GM12874 (cell line): ENCODE data around the gene SLC35E3.

Source experiments
- TF ChIP-seq, protein P1 (sequence below): IDR thresholded peaks from 2 replicates; pipeline ENCODE4 v1.5.1; 2011; ENCODE audit warnings: low read depth, mild to moderate bottlenecking, control low read depth, low read length, moderate library complexity; ENCODE audit not compliant: insufficient read depth

SLC35E3 gene

DNA sequence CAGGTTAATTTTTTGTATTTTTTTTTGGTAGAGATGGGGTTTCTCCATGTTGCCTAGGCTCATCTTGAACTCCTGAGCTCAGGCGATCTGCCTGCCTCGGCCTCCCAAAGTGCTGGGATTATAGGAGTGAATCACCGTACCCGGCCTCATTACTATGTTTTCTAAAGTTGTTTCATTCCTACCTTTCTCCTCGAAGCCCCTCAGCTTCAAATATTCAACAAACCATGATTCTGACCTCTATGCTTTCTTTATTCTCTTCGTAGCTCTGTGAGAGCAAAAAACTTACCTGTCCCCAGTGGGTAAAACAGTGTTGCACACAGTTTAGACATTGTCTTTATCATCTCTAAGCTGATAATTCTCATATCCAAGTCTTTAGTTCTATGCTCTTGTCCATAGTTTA lies 35.8 kb downstream of the SLC35E3 start:
- TF ChIP-seq, protein P1, sequence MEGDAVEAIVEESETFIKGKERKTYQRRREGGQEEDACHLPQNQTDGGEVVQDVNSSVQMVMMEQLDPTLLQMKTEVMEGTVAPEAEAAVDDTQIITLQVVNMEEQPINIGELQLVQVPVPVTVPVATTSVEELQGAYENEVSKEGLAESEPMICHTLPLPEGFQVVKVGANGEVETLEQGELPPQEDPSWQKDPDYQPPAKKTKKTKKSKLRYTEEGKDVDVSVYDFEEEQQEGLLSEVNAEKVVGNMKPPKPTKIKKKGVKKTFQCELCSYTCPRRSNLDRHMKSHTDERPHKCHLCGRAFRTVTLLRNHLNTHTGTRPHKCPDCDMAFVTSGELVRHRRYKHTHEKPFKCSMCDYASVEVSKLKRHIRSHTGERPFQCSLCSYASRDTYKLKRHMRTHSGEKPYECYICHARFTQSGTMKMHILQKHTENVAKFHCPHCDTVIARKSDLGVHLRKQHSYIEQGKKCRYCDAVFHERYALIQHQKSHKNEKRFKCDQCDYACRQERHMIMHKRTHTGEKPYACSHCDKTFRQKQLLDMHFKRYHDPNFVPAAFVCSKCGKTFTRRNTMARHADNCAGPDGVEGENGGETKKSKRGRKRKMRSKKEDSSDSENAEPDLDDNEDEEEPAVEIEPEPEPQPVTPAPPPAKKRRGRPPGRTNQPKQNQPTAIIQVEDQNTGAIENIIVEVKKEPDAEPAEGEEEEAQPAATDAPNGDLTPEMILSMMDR = no peak

DNA sequence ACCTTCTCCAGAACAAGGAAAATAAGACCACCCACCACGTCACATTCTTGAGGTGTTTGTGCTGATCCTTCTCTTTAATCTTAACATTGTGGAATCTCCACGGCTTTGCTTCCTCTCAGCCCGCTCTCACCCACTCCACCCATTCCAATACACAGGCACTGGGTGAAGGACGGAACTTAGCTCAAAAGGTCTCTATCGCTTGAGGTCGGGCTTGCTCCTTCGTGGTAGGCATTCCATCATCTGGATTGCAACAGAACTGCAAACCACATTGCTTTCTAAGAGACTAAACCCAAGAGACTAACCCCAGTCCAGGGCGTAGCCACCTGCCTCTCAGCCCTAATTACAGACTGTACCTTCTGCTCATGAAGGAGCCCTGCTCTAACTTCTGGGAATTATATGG lies 38.0 kb downstream of the SLC35E3 start:
- TF ChIP-seq, protein P1 = no peak

DNA sequence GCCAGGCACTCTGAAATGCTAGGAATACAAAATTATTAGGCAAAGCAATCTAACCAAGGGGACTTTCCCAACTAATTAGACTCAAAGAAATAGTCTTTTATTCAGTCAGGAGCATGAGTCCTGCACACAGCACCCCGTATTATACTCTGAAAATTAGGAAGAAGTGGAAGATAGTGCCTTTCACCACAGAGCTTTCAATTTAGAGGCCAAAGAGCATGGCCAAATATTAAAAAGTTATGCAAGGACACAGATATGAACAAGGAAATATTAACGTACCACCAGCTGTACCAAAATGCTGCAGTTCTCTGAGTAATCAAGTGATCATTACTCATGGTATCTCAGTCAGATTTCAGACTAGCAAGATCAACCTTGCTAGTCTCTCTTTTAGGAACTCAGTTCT lies 39.4 kb downstream of the SLC35E3 start:
- TF ChIP-seq, protein P1 = no peak

DNA sequence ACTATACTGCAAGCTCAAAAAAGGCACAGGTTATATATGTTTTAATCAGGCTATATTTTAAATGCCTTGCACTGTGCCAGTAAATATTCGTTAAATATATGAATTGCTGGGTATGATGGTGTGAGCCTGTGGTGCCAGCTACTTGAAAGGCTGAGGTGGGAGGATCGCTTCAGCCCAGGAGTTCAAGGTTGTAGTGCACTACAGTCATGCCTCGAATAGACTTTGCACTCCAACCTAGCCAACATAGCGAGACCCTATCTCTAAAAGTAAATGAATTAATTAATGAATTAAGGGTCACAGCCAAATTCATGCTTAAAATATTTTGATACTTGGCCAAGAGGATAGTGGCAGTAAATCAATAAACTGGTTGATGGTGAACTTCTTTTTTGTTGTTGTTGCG lies 39.8 kb downstream of the SLC35E3 start:
- TF ChIP-seq, protein P1 = no peak

DNA sequence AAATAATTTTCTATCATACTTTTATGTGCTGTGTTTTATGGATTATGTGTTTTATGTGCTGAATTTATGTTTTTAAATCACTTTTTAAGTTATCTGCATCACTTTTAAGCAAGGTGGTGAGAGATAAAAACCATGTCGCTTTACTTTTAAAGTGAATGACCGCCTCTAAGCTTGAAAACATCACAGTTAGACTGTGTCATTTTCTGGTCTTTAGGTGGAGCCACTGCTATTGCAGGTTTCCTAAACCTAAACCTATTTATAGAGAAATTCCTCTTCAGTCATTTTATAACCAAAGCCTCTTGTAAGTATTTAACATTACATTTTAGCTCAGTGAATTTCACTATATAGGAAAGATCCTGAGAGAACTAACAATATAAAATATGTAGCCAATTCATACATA lies 41.0 kb downstream of the SLC35E3 start:
- TF ChIP-seq, protein P1 = no peak

DNA sequence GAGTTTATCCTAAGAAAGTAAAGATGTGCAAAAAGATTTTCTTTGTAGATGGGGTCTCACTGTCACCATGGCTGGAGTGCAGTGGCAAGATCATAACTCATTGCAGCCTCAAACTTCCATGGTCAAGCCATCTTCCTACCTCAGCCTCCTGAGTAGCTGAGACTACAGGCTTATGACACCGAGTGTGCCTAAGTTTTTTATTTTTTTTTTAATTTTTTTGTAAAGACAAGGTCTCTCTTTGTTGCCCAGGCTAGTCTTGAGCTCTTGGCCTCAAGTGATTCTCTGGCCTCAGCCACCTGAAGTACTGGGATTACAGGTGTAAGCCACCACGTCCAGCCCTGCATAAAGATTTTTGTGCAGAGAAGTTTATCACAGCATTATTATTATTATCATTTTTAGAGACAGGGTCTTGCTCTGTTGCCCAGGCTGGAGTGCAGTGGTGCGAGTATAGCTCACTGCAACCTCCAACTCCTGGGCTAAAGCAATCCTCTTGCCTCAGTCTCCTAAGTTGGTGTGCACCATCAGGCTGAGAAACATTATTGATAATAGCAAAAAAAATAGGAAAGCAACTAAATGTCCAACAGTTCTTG lies 42.7 kb downstream of the SLC35E3 start:
- TF ChIP-seq, protein P1 = no peak

DNA sequence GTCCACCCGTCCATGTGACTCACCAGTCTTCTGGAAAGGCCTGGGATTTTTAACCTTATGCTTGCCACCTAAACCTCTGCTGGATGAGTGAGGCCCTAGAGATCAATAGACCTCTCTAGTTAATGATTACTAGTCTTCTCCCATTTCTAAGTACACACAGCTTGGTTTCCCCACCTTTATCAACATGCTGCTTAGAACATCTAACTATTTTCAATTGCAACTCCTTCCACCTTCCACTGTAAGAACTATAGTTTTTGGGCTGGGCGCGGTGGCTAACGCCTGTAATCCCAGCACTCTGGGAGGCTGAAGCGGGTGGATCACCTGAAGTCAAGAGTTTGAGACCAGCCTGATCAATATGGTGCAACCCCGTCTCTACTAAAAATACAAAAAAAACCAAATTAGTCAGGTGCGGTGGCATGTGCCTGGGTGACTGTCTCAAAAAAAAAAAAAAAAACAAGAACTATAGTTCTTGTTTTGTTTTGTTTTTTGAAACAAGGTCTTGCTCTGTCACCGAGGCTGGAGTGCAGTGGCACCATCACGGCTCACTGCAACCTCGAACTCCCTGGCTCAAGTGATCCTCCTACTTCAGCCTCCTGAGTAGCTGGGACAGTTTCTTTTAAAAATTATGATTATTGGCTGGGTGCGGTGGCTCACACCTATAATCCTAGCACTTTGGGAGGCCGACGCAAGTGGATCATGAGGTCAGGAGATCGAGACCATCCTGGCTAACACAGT lies 43.3 kb downstream of the SLC35E3 start:
- TF ChIP-seq, protein P1 = no peak
